ENCODE results near the gene PCDH9.
"Not testable (repeated sequence)": the region's sequence is repeated elsewhere in the genome, so short reads cannot be mapped to it uniquely, and the experiment has no call there.

The PCDH9 gene

DNA sequence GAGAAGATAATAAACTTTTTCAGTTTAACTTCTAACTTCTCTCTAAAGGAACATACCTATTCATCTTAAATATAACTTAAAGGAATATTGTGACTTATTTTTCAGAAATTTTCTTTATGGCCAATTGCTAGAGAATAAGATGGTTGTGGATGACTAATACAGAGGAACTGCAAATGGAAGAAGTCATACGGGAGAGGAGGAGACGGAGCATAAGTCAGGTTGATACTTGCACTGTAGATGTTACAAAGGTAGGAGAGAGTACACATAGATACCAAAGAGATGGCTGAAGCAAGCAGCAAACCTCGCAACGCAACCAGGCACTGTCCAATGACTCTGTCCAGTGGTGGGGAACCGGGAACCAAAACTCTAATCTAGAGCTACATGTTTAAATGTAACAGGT is 963.4 kb downstream of the PCDH9 start:
- no peak for TF ChIP-seq CTCF (IDR thresholded peaks at IDR 0.05; ENCODE audit: borderline replicate concordance, control extremely low read depth, extremely low read depth, insufficient read depth, missing control alignments)
- no peak for DNase-seq (ENCODE audit: low spot score)
- in situ Hi-C loops (cut with MboI; ENCODE audit: low sequenced_read_pairs, unreplicated experiment) = no loop called here

DNA sequence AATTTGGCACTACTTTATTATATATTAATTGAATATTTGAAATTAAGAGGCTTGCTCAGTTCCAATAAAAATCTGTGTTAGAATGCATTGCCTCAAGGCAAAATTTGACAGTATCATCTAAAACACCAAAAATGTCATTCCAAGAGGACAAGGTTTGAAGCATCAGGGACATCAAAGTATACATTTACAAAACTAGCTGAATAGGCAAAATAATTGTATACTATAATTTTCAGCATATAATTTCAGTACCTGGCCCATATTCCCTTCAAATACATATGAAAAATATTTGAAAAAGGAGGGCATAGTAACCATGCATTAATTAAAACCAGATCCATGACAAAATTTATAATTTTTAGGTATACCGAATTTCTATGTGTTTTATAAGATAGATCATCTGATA is 963.8 kb downstream of the PCDH9 start:
- TF ChIP-seq CTCF (IDR thresholded peaks at IDR 0.05; ENCODE audit: borderline replicate concordance, control extremely low read depth, extremely low read depth, insufficient read depth, missing control alignments) = no peak
- DNase-seq (ENCODE audit: low spot score) = no peak
- in situ Hi-C loops (cut with MboI; ENCODE audit: low sequenced_read_pairs, unreplicated experiment) = no loop called here

DNA sequence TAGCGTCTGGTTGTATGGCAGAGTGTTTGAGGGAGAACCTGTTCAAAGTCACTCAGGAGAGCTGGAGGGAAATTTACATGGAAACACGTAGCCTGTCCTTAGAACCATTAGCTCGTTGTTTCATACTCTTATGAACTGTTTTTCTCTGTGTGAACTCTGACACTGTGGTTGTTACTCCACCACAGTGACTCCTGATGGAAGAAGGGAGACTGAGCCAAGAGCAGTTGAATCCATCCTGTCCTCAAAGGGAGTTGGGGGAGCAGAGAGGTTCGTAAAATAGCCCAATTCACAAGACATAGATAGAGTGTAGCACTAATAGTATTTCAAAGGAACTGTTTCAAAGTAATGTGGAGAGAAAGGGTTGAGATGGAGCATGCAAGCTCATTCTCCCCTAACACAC is 964.8 kb downstream of the PCDH9 start:
- TF ChIP-seq CTCF (IDR thresholded peaks at IDR 0.05; ENCODE audit: borderline replicate concordance, control extremely low read depth, extremely low read depth, insufficient read depth, missing control alignments) = no peak
- no peak for DNase-seq (ENCODE audit: low spot score)
- in situ Hi-C loops (cut with MboI; ENCODE audit: low sequenced_read_pairs, unreplicated experiment) = no loop called here

DNA sequence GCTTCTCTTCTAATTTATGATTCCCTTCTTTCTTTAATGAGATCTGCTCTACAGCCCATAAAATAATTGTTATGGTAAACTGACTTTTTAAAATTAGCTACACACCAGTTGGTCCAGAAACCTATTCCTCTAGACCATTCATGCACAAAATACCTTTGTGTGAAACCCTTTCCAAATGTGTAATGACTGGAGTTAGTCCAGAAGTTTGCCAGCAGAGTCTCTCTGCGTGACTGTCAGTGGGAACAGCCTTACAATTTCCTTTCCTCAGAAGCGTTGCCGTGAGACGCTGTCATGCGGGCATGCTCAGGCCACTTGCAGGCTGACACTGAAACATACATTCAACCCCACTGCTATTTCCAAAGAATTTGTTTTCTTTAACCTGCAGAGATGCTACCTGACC is 965.2 kb downstream of the PCDH9 start:
- TF ChIP-seq CTCF (IDR thresholded peaks at IDR 0.05; ENCODE audit: borderline replicate concordance, control extremely low read depth, extremely low read depth, insufficient read depth, missing control alignments) = no peak
- in situ Hi-C loops (cut with MboI; ENCODE audit: low sequenced_read_pairs, unreplicated experiment) = no loop called here
- DNase-seq (ENCODE audit: low spot score) = no peak

GRCh38 chr13:66262330-66262729 is 967.8 kb downstream of the PCDH9 start:
- DNase-seq (ENCODE audit: low spot score) = no peak
- in situ Hi-C loops (cut with MboI; ENCODE audit: low sequenced_read_pairs, unreplicated experiment) = no loop called here
- no peak for TF ChIP-seq CTCF (IDR thresholded peaks at IDR 0.05; ENCODE audit: borderline replicate concordance, control extremely low read depth, extremely low read depth, insufficient read depth, missing control alignments)

GRCh38 chr13:66259426-66259825 is 970.7 kb downstream of the PCDH9 start:
- DNase-seq (ENCODE audit: low spot score); in situ Hi-C loops (cut with MboI; ENCODE audit: low sequenced_read_pairs, unreplicated experiment): not testable (repeated sequence)

Data from GM13976 (cell line).